H1 (cell line): ENCODE data around the gene RMND5B. TPM values are rescaled to one million over a fixed set of nuclear protein-coding genes. Genes with fewer than 3 reads are reported as not detected.
A peak's percentile ranks its signal among the peaks of the same experiment; 100 is the strongest.

Experiments used
- CTCF ChIA-PET: fragments of 300-600 bp; sonication (Branson Sonifier 250); formaldehyde crosslinking; loops from one replicate; lab custom pipeline; 2021; ENCODE audit not compliant: partially characterized antibody; lab: Charles Lee
- POLR2A ChIA-PET: fragments of 300-600 bp; sonication (Branson Sonifier 250); formaldehyde crosslinking; loops from one replicate; lab custom pipeline; 2021; ENCODE audit warnings: inconsistent platforms; ENCODE audit not compliant: partially characterized antibody; lab: Charles Lee
- DNase-seq, 2 experiments: peaks; one replicate each; pipeline versions ENCODE4 v3.0.0 to v3.0.0-alpha.2; 2010 to 2022; ENCODE audit warnings: low spot score in 2 of 2, low read depth in 1 of 2, mixed read lengths in 1 of 2
- FAIRE-seq: peaks from 2 replicates; lab custom pipeline; 2011; peaks lifted over from hg19 to GRCh38; lab: Jason Lieb, UNC
- H2AFZ ChIP-seq: 2 replicates; pipeline ENCODE4 v1.8.1; 2012; ENCODE audit warnings: low read length, inconsistent platforms
- H2AK5ac ChIP-seq: 2 replicates; pipeline ENCODE4 v1.6.1; 2013; ENCODE audit warnings: low read depth, low read length
- H2BK120ac ChIP-seq: replicated peaks from 2 replicates; pipeline ENCODE3; 2013; ENCODE audit warnings: low read depth, low read length, inconsistent platforms
- H2BK12ac ChIP-seq: 2 replicates; pipeline ENCODE4 v1.6.1; 2013; ENCODE audit warnings: low read depth, low read length
- H2BK15ac ChIP-seq: 2 replicates; pipeline ENCODE4 v1.6.1; 2013; ENCODE audit warnings: low read length
- H2BK20ac ChIP-seq: 2 replicates; pipeline ENCODE4 v1.6.1; 2013; ENCODE audit warnings: low read length
- H2BK5ac ChIP-seq: 2 replicates; pipeline ENCODE4 v1.6.1; 2013; ENCODE audit warnings: low read depth, low read length
- H3K14ac ChIP-seq: 2 replicates; pipeline ENCODE4 v1.6.1; 2013; ENCODE audit warnings: inconsistent platforms; ENCODE audit not compliant: insufficient read length
- H3K18ac ChIP-seq: 2 replicates; pipeline ENCODE4 v1.6.1; 2013; ENCODE audit warnings: low read length; ENCODE audit errors: extremely low read depth
- H3K23ac ChIP-seq: 2 replicates; pipeline ENCODE4 v1.6.1; 2013; ENCODE audit warnings: inconsistent platforms; ENCODE audit not compliant: insufficient read length
- H3K23me2 ChIP-seq: 2 replicates; pipeline ENCODE4 v1.6.1; 2013; ENCODE audit warnings: low read depth, low read length
- H3K27ac ChIP-seq: 2 replicates; pipeline ENCODE4 v1.6.1; 2011; ENCODE audit warnings: low read depth, low read length, inconsistent platforms
- H3K27me3 ChIP-seq, 4 experiments: replicated peaks in 1 of 4; 1 replicate in 1 of 4; 2 replicates in 3 of 4; pipeline versions ENCODE4 v1.6.1 to v1.8.1; 2011 to 2013; ENCODE audit warnings: low read length in 3 of 4, mild to moderate bottlenecking in 3 of 4, inconsistent platforms in 2 of 4, mixed read lengths in 2 of 4, moderate library complexity in 1 of 4; ENCODE audit not compliant: control insufficient read depth in 3 of 4, insufficient read depth in 3 of 4; ENCODE audit errors: extremely low read depth in 1 of 4
- H3K36me3 ChIP-seq, 4 experiments: 2 replicates each; pipeline versions ENCODE4 v1.6.1 to v1.8.1; 2011 to 2013; ENCODE audit warnings: mild to moderate bottlenecking in 4 of 4, low read length in 3 of 4, moderate library complexity in 2 of 4, control low read depth in 1 of 4, inconsistent platforms in 1 of 4; ENCODE audit not compliant: insufficient read depth in 4 of 4, control insufficient read depth in 2 of 4
- H3K4ac ChIP-seq: replicated peaks from 2 replicates; pipeline ENCODE3; 2013; ENCODE audit warnings: low read length, low read depth, mixed read lengths, inconsistent platforms; ENCODE audit not compliant: insufficient read length
- H3K4me1 ChIP-seq, 4 experiments: replicated peaks in 1 of 4; 1 replicate in 1 of 4; 2 replicates in 3 of 4; pipeline versions ENCODE4 v1.6.1 to v1.8.1; 2011 to 2013; ENCODE audit warnings: low read length in 3 of 4, inconsistent platforms in 2 of 4, mixed read lengths in 1 of 4; ENCODE audit not compliant: insufficient read depth in 4 of 4, control insufficient read depth in 3 of 4
- H3K4me2 ChIP-seq, 2 experiments: 2 replicates each; pipeline versions ENCODE4 v1.6.1 to v1.8.1; 2011 to 2013; ENCODE audit warnings: low read depth in 2 of 2, low read length in 2 of 2, control low read depth in 1 of 2, inconsistent platforms in 1 of 2, mild to moderate bottlenecking in 1 of 2; ENCODE audit not compliant: insufficient read depth in 1 of 2
- H3K4me3 ChIP-seq, 4 experiments: fragments of 200-600, 300-600 bp in 1 of 4; sonication (generic), shearing (Covaris generic), sonication (Bioruptor Twin) in 1 of 4; 2 replicates each; pipeline versions ENCODE4 v1.5.1 to v1.8.1; 2011 to 2016; ENCODE audit warnings: low read length in 4 of 4, low read depth in 3 of 4, control low read depth in 2 of 4, inconsistent platforms in 2 of 4, mild to moderate bottlenecking in 2 of 4, mixed read lengths in 1 of 4, moderate library complexity in 1 of 4; ENCODE audit not compliant: insufficient read depth in 2 of 4; ENCODE audit errors: extremely low read depth in 1 of 4
- H3K56ac ChIP-seq: replicated peaks from 2 replicates; pipeline ENCODE3; 2013; ENCODE audit warnings: low read depth, mild to moderate bottlenecking, mixed read lengths, low read length, inconsistent platforms; ENCODE audit not compliant: insufficient read length
- H3K79me1 ChIP-seq: 2 replicates; pipeline ENCODE4 v1.6.1; 2013; ENCODE audit warnings: low read depth, low read length, control low read depth
- H3K79me2 ChIP-seq, 2 experiments: 2 replicates each; pipeline versions ENCODE4 v1.6.1 to v1.8.1; 2012 to 2013; ENCODE audit warnings: low read length in 2 of 2, mild to moderate bottlenecking in 2 of 2, inconsistent platforms in 1 of 2; ENCODE audit not compliant: insufficient read depth in 2 of 2, control insufficient read depth in 1 of 2
- H3K9ac ChIP-seq, 4 experiments: replicated peaks in 1 of 4; 1 replicate in 1 of 4; 2 replicates in 3 of 4; pipeline versions ENCODE4 v1.6.1 to v1.8.1; 2011 to 2013; ENCODE audit warnings: low read depth in 3 of 4, low read length in 3 of 4, control low read depth in 2 of 4, mild to moderate bottlenecking in 2 of 4, moderate library complexity in 2 of 4, inconsistent platforms in 1 of 4; ENCODE audit errors: extremely low read depth in 1 of 4
- H3K9me3 ChIP-seq, 2 experiments: 2 replicates each; pipeline versions ENCODE4 v1.6.1 to v1.8.1; 2012 to 2013; ENCODE audit warnings: mild to moderate bottlenecking in 2 of 2, moderate library complexity in 2 of 2, control low read depth in 1 of 2, inconsistent platforms in 1 of 2, low read depth in 1 of 2, low read length in 1 of 2, mixed read lengths in 1 of 2; ENCODE audit not compliant: insufficient read depth in 2 of 2
- H4K20me1 ChIP-seq, 2 experiments: replicated peaks in 1 of 2; 2 replicates each; pipeline versions ENCODE3 to v1.8.1; 2011 to 2013; ENCODE audit warnings: inconsistent platforms in 2 of 2, low read length in 2 of 2, mild to moderate bottlenecking in 1 of 2; ENCODE audit not compliant: insufficient read depth in 2 of 2, control insufficient read depth in 1 of 2
- H4K5ac ChIP-seq: 2 replicates; pipeline ENCODE4 v1.6.1; 2013; ENCODE audit warnings: low read length, low read depth, mixed read lengths, inconsistent platforms; ENCODE audit not compliant: insufficient read length
- H4K8ac ChIP-seq: 2 replicates; pipeline ENCODE4 v1.8.0; 2013; ENCODE audit warnings: mild to moderate bottlenecking, moderate library complexity, low read length, inconsistent platforms; ENCODE audit not compliant: insufficient read depth; ENCODE audit errors: extremely low read depth
- H4K91ac ChIP-seq: replicated peaks from 2 replicates; pipeline ENCODE3; 2013; ENCODE audit warnings: low read length, mixed read lengths, inconsistent platforms; ENCODE audit not compliant: insufficient read length
- BRCA1 ChIP-seq: IDR thresholded peaks from 2 replicates; pipeline ENCODE4 v1.6.1; 2012; ENCODE audit warnings: low read depth, low read length, improper control_type of control experiment
- JUN ChIP-seq: IDR thresholded peaks from 2 replicates; pipeline ENCODE4 v1.6.1; 2011; ENCODE audit warnings: low read depth, mild to moderate bottlenecking, improper control_type of control experiment, low read length
- RBBP5 ChIP-seq: IDR thresholded peaks from 2 replicates; pipeline ENCODE4 v1.7.1; 2012; ENCODE audit warnings: low read depth, mild to moderate bottlenecking, inconsistent platforms, low read length, moderate library complexity, borderline replicate concordance
- RFX5 ChIP-seq: IDR thresholded peaks from 2 replicates; pipeline ENCODE4 v1.6.1; 2011; ENCODE audit warnings: low read depth, low read length, improper control_type of control experiment, borderline replicate concordance
- SIN3A ChIP-seq, 2 experiments: IDR thresholded peaks in 1 of 2; conservative IDR thresholded peaks in 1 of 2; 2 replicates each; pipeline ENCODE4 v1.6.1; 2011 to 2012; ENCODE audit warnings: low read length in 2 of 2, improper control_type of control experiment in 1 of 2, low read depth in 1 of 2, mild to moderate bottlenecking in 1 of 2
- WGBS, 2 experiments: shearing (Covaris generic) in 1 of 2; methylation state at CpG; one replicate each; pipeline versions ENCODE4 v1.1.6 to v1.1.7; 2013 to 2015; ENCODE audit warnings: low lambda C conversion rate in 2 of 2, mixed read lengths in 2 of 2, inconsistent platforms in 1 of 2, low coverage in 1 of 2, missing lambda C conversion rate in 1 of 2; ENCODE audit not compliant: insufficient replicate concordance in 2 of 2, insufficient coverage in 1 of 2, insufficient read length in 1 of 2; ENCODE audit errors: extremely low coverage in 1 of 2, missing lambda C conversion rate in 1 of 2; 5-methylcytosine and 5-hydroxymethylcytosine counted together
- polyA plus RNA-seq, 7 experiments: library from polyadenylated mRNA; depleted of rRNA in 3 of 7; stranded (reverse) in 5 of 7; unstranded in 2 of 7; fragments of >200 nt in 5 of 7; fragments of 200-250 nt in 2 of 7; gene quantifications; 1 replicate in 5 of 7; 2 replicates in 1 of 7; 4 replicates in 1 of 7; pipeline versions ENCODE4 v1.2.1 to v1.2.3, GENCODE V29; 2011 to 2013; ENCODE audit warnings: missing spikeins in 2 of 7, mixed read lengths in 2 of 7
- total RNA-seq: library from RNA; stranded (reverse); fragmentation: NEBNext Ultra II Directional; extraction: Animal tissue kit (Norgen Biotek cat#: 25700); gene quantifications from 2 replicates; pipeline ENCODE4 v1.2.1, GENCODE V29; 2021

Gene RMND5B
- total and polyA plus RNA-seq, 2 of the 8 experiments (the other 6 are each of a cell fraction or from before 2014, with no cell fraction given): 75.9 to 90.2 TPM

DNA sequence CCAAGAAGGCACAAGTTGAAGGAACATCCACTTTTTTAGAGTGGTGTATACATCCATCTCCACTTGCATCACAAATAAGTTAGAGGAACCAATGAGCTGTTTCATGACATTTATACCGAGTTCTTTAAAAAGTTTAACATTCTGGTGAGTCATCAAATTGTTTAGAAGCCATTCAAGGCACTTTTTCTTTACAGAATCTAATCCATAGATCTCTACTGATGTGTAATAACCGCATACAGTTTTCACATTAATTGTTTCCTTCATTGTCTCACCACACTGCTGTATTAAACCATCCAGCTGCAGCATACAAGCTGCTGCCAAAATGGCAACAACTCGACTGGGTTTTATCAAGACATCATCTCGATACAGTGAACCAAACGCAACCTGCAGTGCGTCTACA is 55.6 kb downstream of the RMND5B start:
- CTCF ChIA-PET: interaction anchor here (0.9 to 7.2 kb wide), 4 partner anchors 11 to 110 kb away, joined by 3 to 54 read pairs (median 3); no protein-coding TSS in a partner anchor
- H2BK20ac ChIP-seq: no peak overlapping the region
- no peaks in the 10 kb centered on the region for H3K27me3 ChIP-seq
- no peak overlapping the region for H2BK15ac ChIP-seq
- H3K79me2 ChIP-seq: no peaks in the 10 kb centered on the region
- FAIRE-seq (peak; percentile 78), DNase-seq (no peak)
- H2AFZ ChIP-seq: no peak overlapping the region
- no peak overlapping the region for H3K14ac ChIP-seq
- no peaks in the 10 kb centered on the region for H3K23me2 ChIP-seq
- H4K20me1 ChIP-seq: no peaks in the 10 kb centered on the region
- H3K27ac ChIP-seq: no peak overlapping the region
- H4K8ac ChIP-seq: no peak overlapping the region
- 0 out of 2 replicates have a peak overlapping the region, but pooled peaks have one; percentile 27 for H2BK12ac ChIP-seq
- H4K91ac ChIP-seq: no peak overlapping the region
- H3K79me1 ChIP-seq: no peaks in the 10 kb centered on the region
- H2BK120ac ChIP-seq: no peak overlapping the region
- peaks cover 2 to 9% (median 5%) of the 10 kb centered on the region in 4 experiments; a peak in 5 of 7 replicates for H3K4me1 ChIP-seq
- POLR2A ChIA-PET: interaction anchor here (1.0 to 38.5 kb wide), 3 partner anchors 9 to 42 kb away, joined by 3 to 985 read pairs (median 5); partner anchors contain the start of gene HNRNPAB
- H2AK5ac ChIP-seq: no peak overlapping the region
- H3K4me3 ChIP-seq: no peak overlapping the region
- H3K23ac ChIP-seq: no peak overlapping the region
- 92% methylated on average over 6 of the region's 6 CpGs; no CpG with 5 or more reads in 1 of the 2 experiments for whole genome bisulfite sequencing, 2 experiments
- no peak for TF ChIP-seq SIN3A (conservative IDR thresholded peaks at IDR 0.05 in 1 of 2, IDR thresholded peaks at IDR 0.05 in 1 of 2; ENCODE audit: low read depth in 1 of 2, low read length in 2 of 2)
- TF ChIP-seq BRCA1: no peak
- no peak for TF ChIP-seq RFX5
- TF ChIP-seq JUN: no peak
- no peak for TF ChIP-seq RBBP5
- H4K5ac ChIP-seq: no peak overlapping the region
- H3K4me2 ChIP-seq: no peak overlapping the region
- no peak overlapping the region for H3K4ac ChIP-seq
- H3K56ac ChIP-seq: no peak overlapping the region
- peaks cover 0 to 4% of the 10 kb centered on the region in 2 experiments; a peak in 1 of 4 replicates for H3K9me3 ChIP-seq
- no peaks in the 10 kb centered on the region for H3K36me3 ChIP-seq
- H2BK5ac ChIP-seq: no peak overlapping the region
- H3K18ac ChIP-seq: no peak overlapping the region
- no peak overlapping the region for H3K9ac ChIP-seq
